GM12891 (cell line): ENCODE results near the gene VPS4A.

ENCODE experiments used
- POLR2A ChIP-seq: IDR thresholded peaks from 2 replicates; pipeline ENCODE4 v1.6.1; 2011; ENCODE audit warnings: low read depth, low read length, control low read depth
- POLR2AphosphoS5 ChIP-seq: IDR thresholded peaks from 2 replicates; pipeline ENCODE4 v1.6.1; 2011; ENCODE audit warnings: low read depth, low read length, control low read depth
- TAF1 ChIP-seq: IDR thresholded peaks from 2 replicates; pipeline ENCODE4 v1.6.1; 2011; ENCODE audit warnings: low read depth, low read length, control low read depth

DNA sequence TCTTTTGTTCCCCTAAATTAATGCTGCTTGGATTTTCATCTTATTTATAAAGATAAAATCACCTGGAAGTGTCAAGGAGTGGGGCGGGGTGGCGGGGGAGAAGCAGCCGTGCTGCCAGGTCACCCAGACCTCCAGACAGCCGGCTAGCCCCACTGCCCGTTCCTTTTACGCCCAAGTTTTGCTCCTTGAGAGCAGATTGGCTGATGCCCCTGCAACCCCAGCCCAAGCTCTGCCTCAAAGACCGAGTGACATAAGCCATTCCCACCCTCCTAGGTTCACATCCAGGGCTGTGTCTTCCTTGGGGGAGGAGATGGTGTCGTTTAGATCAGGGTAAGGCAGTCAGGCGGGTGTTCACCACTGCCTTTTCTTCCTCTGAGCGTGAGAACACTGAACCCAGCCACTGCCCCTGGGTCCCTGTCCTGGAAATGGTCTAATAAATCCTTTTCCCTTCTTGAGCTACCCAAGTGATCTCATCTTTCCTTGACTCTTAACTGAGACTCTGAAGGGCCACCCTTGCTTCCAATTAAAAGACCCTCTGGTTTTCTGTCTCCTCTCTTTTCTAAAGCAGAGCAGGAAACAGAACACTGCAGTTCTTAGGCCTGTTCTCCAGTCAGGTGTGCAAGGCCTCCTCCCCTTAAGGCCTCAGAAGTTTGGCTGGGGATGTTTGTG lies 13.6 kb downstream of the VPS4A start:
- TF ChIP-seq POLR2AphosphoS5, result no peak
- no peak for TF ChIP-seq POLR2A
- TF ChIP-seq TAF1, result no peak
